ENCODE data around the gene TSPEAR. TPM values are rescaled to one million over a fixed set of nuclear protein-coding genes. Genes with fewer than 3 reads are reported as not detected.

Gene TSPEAR
- total and polyA plus RNA-seq, 9 of the 15 experiments (the other 6 are each of a cell fraction or from before 2014, with no cell fraction given) = not detected

- peaks cover 0 to 21% of the 10 kb centered on the region in 2 experiments; a peak in 2 of 5 replicates for H3K4me1 ChIP-seq (replicated peaks in 1 of 2; ENCODE audit: control insufficient read depth in 2 of 2, insufficient read depth in 2 of 2, low read length in 2 of 2)
- no peak overlapping the region for H3K4me2 ChIP-seq (ENCODE audit: insufficient read depth, low read length)
- no peak overlapping the region for H3K27ac ChIP-seq (ENCODE audit: extremely low read depth, low read depth, low read length)
- BruUV-seq (replicated peaks) = no TSS peak
- CTCF ChIA-PET (ENCODE audit: low intra/inter-chr PET ratio) = no interaction called here
- no peak for ATAC-seq
- FAIRE-seq = no peak
- in situ Hi-C loops (cut with MboI) (no loop called here), intact Hi-C loops (cut with micrococcal nuclease) (no loop called here)
- H3K79me2 ChIP-seq (ENCODE audit: control insufficient read depth, insufficient read depth, low read length) = no peaks in the 10 kb centered on the region
- no peak overlapping the region for H3K4me3 ChIP-seq
- no peaks in the 10 kb centered on the region for H3K9me1 ChIP-seq (ENCODE audit: control insufficient read depth, insufficient read depth, low read length)
- no peak for TF ChIP-seq DLX4 (CRISPR knock-in tag; IDR thresholded peaks at IDR 0.05)
- H3K36me3 ChIP-seq (ENCODE audit: control insufficient read depth, insufficient read depth, low read length) = no peaks in the 10 kb centered on the region
- no peak for DNase-seq (ENCODE audit: extremely low read depth in 1 of 4, low spot score in 3 of 4)
- H2AFZ ChIP-seq (ENCODE audit: low read depth, low read length) = no peak overlapping the region
- H3K27me3 ChIP-seq (ENCODE audit: control insufficient read depth in 2 of 2, insufficient read depth in 2 of 2, low read length in 2 of 2) = peaks cover 36 to 58% of the 10 kb centered on the region in 2 experiments
- WGBS (ENCODE audit: insufficient coverage, low coverage, missing lambda C conversion rate) = 46% methylated on average over 35 of the region's 37 CpGs
- H3K9me3 ChIP-seq (replicated peaks; ENCODE audit: control insufficient read depth, insufficient read depth, low read depth, low read length) = no peaks in the 10 kb centered on the region; the same call in 1 of the 2 replicates
- POLR2A ChIA-PET = interaction anchor here (0.6 kb wide), 1 partner anchor 19 kb away, joined by 3 read pairs; no protein-coding TSS in a partner anchor
- peaks cover 11% of the 10 kb centered on the region; the same call in 1 of the 2 replicates for H4K20me1 ChIP-seq (replicated peaks; ENCODE audit: control insufficient read depth, insufficient read depth, low read length)
- no peak overlapping the region for H3K9ac ChIP-seq (ENCODE audit: insufficient read depth in 1 of 2, low read depth in 2 of 2, low read length in 2 of 2)
Observed at GRCh38 chr21:44533121-44533890, 178.1 kb downstream of the TSPEAR start.

GRCh38 chr21:44532712-44533111, 178.7 kb downstream of the TSPEAR start:
- Histone ChIP-seq H3K36me3 (ENCODE audit: control insufficient read depth, insufficient read depth, low read length) (no peaks in the 10 kb centered on the region), H3K9me3 (replicated peaks; ENCODE audit: control insufficient read depth, insufficient read depth, low read depth, low read length) (no peaks in the 10 kb centered on the region; the same call in 1 of the 2 replicates), H3K4me3 (no peak overlapping the region), H3K9me1 (ENCODE audit: control insufficient read depth, insufficient read depth, low read length) (no peaks in the 10 kb centered on the region), H3K9ac (ENCODE audit: insufficient read depth in 1 of 2, low read depth in 2 of 2, low read length in 2 of 2) (no peak overlapping the region), H3K79me2 (ENCODE audit: control insufficient read depth, insufficient read depth, low read length) (no peaks in the 10 kb centered on the region), H3K4me1 (replicated peaks in 1 of 2; ENCODE audit: control insufficient read depth in 2 of 2, insufficient read depth in 2 of 2, low read length in 2 of 2) (peaks cover 0 to 17% of the 10 kb centered on the region in 2 experiments; a peak in 2 of 5 replicates), H3K4me2 (ENCODE audit: insufficient read depth, low read length) (no peak overlapping the region), H2AFZ (ENCODE audit: low read depth, low read length) (no peak overlapping the region), H3K27me3 (ENCODE audit: control insufficient read depth in 2 of 2, insufficient read depth in 2 of 2, low read length in 2 of 2) (peaks cover 36 to 58% of the 10 kb centered on the region in 2 experiments), H3K27ac (ENCODE audit: extremely low read depth, low read depth, low read length) (no peak overlapping the region), H4K20me1 (replicated peaks; ENCODE audit: control insufficient read depth, insufficient read depth, low read length) (peaks cover 16% of the 10 kb centered on the region; the same call in 1 of the 2 replicates)
- no peak for ATAC-seq
- POLR2A ChIA-PET = interaction anchor here (0.7 to 1.4 kb wide), 2 partner anchors 15 to 25 kb away, joined by 3 read pairs; no protein-coding TSS in a partner anchor
- FAIRE-seq = no peak
- no peak for DNase-seq (ENCODE audit: extremely low read depth in 1 of 4, low spot score in 3 of 4)
- no TSS peak for BruUV-seq (replicated peaks)
- TF ChIP-seq ZNF23 (CRISPR knock-in tag; IDR thresholded peaks at IDR 0.05) (no peak), HSF4 (CRISPR knock-in tag; IDR thresholded peaks at IDR 0.05; ENCODE audit: borderline replicate concordance) (no peak), NFIX (CRISPR knock-in tag; IDR thresholded peaks at IDR 0.05; ENCODE audit: low read depth) (no peak), SPI1 (IDR thresholded peaks at IDR 0.05; ENCODE audit: borderline replicate concordance, low read depth, low read length) (no peak), HCFC1 (IDR thresholded peaks at IDR 0.05; ENCODE audit: low read depth, low read length) (no peak), ZNF668 (CRISPR knock-in tag; IDR thresholded peaks at IDR 0.05) (no peak), BCL6 (CRISPR knock-in tag; IDR thresholded peaks at IDR 0.05) (no peak), CAMTA2 (CRISPR knock-in tag; conservative IDR thresholded peaks at IDR 0.05) (no peak), ZBED1 (IDR thresholded peaks at IDR 0.05) (no peak), CSDE1 (IDR thresholded peaks at IDR 0.05) (no peak)
- in situ Hi-C loops (cut with MboI) (no loop called here), intact Hi-C loops (cut with micrococcal nuclease) (no loop called here)
- 8% methylated on average over 16 of the region's 16 CpGs for WGBS (ENCODE audit: insufficient coverage, low coverage, missing lambda C conversion rate)
- CTCF ChIA-PET (ENCODE audit: low intra/inter-chr PET ratio) = no interaction called here
